HG03439 (cell line): Measurements from ENCODE around the gene TNFAIP8L2.

Source experiments
- ATAC-seq: cut with Tn5 transposase; IDR thresholded peaks from one replicate; pipeline ENCODE4 v1.9.1; 2021; ENCODE audit warnings: mild to moderate bottlenecking, moderate library complexity; ENCODE audit not compliant: unreplicated experiment

Gene TNFAIP8L2

DNA sequence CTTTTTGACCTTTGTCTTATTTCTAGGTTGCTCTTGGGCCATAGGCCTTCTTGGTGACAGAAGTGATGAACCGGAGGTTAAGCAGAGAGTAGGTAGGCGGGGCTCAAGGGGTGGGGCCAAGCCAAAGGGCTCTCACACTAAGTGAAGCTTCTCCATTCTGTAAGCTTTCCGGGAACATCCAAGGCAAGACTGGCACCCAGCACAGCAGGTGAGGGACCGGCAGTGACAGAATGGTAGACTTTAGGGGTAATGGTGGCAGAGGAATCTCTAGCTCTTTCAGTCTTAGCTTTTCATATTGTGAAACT is at the start of gene TNFAIP8L2:
TSS of gene TNFAIP8L2 (plus strand) at position 135 of the 305 bp plus-strand sequence. CDS start 2,049 bp downstream, outside the sequence.
- no peak for ATAC-seq

DNA sequence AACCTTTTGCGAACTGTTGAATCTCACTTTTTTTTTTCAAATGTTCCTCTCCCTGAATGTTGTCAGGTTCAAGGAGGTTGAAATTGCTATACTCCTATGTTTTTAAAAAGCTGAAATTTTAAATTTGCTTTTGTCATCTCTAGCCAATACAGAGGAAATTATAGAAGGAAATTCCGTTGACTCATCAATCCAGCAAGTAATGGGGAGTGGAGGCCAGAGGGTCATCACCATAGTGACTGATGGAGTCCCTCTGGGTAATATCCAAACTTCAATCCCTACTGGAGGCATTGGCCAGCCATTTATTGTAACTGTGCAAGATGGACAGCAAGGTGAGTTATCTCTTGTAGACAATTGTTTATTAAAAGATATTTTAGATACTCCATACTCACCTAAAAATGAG is 49.6 kb upstream of the TNFAIP8L2 start:
- no peak for ATAC-seq

DNA sequence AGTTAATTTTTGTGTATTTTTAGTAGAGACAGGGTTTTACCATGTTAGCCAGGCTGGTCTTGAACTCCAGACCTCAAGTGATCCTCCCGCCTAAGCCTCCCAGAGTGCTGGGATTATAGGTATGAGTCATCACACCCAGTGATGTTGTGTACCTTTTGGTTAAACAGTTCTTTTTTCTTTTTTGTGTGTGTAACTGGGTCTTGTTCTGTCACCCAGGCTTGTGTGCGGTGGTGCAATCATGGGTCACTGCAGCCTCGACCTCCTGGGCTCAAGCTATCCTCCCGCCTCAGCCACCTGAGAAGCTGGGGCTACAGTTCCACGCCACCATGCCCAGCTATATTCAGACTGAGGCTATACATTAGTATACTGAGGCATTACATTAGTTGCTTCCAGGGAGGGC is 48.1 kb upstream of the TNFAIP8L2 start:
- no peak for ATAC-seq

GRCh38 chr1:151113877-151114276 is 42.6 kb upstream of the TNFAIP8L2 start:
- ATAC-seq: no peak

DNA sequence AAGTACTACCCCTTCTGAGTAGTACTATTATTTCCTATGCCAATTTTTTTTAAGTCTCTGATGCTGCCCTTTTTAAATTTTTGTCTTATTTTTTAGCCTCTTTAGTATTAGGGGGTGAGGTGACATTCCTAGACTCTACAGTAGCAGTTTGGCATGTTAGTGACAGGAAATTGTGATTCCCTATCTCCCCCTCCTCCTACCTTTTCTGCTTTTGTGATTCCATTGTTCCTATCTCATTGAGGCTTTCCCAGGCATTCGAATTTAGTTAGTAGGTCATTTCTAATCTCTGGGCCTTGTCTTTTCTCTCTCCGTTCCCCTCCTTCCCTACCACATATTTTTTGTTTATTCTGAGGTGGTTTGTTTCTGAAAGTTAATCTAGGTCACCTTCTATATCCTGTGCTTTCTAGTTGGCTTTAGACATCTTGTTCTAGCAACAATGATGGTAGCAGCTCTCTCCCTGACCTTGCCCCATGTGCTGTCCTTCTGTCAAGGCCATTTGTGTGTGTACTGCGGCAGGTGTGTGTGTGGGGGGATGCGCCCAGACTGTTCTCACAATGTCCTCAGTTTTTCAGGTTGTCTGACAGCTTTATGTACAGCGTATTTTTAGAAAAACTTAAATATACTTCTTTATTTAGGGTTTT is 31.6 kb upstream of the TNFAIP8L2 start:
- ATAC-seq: no peak

- no peak for ATAC-seq
These were observed 27.6 kb upstream of the TNFAIP8L2 start for GRCh38 chr1:151128800-151129199.

- peak; percentile 56 for ATAC-seq
These were observed 25.4 kb upstream of the TNFAIP8L2 start for GRCh38 chr1:151130987-151131586.

- no peak for ATAC-seq
These were observed 24.6 kb upstream of the TNFAIP8L2 start for GRCh38 chr1:151131701-151132334.

DNA sequence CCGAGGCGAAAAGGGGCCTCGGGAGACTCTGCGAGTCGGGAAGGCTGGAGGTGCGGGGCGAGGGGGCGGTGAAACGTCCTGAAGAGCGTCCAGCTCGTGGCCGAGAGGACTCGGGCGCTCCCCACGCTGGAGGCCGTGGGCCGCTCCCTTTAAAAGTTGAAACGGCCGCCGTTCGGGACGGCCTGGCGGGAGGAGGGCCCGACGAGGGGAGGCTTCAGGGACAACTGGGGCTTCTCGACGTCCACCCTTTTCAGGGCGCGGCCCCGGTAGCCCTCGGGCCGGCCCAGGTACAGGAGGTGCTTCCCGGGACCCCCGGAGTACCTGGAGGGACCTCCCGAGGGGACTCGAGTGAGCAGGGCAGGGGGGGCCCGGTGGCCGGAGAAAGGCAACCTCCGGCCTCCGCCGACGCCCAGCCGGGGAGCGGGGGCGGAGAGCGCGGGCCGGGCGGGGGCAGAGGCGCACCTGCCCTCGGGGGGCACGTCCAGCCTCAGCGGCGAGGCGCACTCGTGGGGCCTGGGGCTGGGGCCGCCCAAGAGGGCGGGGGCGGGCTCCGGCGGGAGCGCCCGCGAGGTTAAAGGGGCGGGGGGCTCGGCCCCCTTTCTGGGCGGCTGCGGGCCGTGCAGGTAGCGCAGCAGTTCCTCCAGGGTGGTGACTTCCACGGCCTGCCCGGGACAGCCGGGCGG is 24.0 kb upstream of the TNFAIP8L2 start:
- ATAC-seq: no peak

DNA sequence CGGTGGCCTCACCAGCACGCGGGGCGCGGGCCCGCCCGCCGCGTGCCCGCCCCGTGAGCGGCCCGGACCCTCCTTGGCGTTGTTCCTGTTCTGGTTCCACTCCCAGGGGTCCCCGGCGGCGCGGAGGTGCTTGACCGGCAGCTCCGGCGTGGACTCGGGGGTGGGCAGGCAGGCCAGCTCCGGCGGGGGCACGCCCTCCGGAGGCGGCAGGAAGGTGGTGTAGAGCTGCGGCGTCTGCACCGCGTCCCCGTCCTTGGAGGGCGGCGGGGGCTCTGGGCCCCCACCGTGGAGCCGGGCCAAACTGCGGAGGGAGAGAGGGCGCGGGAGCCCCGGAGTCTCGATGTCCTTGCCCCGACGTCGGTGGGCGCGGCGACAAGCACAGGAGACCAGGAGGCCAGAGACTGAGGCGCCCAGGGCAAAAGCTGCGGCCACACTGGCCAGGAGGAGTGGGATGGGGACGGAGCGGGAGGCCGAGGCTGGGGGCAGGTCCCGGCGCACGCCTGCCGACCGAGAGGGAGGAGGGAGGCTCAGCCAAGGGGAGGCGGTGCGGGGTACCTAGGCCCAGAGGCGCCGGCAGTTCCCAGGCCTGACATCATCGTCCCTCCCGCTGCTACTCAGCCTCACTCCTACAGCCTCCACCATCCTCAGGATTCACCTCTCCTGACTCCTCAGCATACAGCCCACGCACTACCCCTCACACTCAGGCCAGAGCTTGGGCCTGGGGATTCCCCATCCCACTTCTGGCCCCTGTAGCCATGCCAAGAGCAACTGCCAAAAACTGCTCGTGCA is 23.2 kb upstream of the TNFAIP8L2 start:
- no peak for ATAC-seq

DNA sequence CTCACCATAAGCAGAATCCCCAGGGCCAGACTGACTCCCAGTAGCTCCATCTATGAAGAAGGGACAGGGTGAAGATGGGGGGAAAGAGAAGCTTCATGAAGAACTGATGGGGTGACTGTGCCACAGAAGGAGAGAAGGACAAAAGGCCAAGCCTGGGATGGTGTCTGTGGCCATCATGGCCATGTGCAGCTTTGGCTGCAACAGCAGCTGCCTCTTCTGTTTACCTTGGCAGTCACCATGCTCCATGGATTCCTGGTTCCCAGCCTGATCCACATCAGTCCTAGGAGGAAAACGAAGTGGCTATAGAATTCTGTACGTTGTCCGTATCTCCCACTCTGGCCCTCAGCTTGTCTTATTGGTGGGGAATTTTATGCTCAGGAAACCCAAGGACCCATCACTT is 22.1 kb upstream of the TNFAIP8L2 start:
- ATAC-seq: no peak

GRCh38 chr1:151134991-151135390 is 21.5 kb upstream of the TNFAIP8L2 start:
- ATAC-seq: no peak

DNA sequence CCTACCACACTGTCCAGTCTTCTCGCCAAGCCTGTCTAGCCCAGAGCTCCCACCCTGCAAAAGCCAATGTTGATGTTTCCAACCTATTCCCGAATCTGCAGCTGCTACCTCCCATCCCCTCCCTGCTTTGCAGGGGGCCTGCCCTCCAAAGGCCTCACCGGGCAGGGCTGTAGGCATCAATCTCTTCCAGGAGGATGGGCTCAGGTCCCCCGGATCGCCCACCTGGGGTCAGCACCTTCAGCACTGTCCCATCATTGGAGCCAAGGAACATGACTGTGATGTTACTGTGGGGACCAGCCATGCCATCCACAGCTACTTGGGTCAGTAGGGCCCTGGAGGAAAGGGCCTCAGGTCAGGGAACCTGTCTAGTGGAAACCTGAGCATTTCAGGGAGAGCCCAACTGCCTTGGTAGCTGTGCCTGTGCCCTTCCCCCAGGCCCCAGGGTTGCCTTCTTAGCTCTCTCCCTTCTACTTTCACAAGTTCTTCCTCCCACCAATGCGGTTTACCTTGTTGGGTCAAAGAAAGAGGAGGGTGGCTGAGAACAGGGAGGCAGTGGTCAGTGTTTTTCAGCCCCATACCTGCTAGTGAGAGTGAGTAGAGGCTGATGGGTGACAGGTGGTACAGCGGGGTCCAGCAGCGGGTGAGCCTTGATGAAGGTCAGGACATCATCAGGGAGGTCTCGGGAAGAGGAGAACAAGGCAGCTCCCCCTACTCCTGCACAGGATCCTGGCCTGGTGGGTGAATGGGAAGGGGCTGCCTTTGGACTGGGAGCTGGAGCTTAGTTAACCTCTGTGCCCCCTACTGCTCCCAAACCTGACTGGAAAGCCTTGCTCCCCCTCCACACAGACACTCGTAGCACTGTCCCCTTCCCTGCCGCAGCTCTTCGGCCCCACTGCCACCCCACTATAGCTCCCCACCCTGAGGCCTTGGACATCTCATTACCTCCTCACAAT is 20.7 kb upstream of the TNFAIP8L2 start:
- ATAC-seq: no peak

DNA sequence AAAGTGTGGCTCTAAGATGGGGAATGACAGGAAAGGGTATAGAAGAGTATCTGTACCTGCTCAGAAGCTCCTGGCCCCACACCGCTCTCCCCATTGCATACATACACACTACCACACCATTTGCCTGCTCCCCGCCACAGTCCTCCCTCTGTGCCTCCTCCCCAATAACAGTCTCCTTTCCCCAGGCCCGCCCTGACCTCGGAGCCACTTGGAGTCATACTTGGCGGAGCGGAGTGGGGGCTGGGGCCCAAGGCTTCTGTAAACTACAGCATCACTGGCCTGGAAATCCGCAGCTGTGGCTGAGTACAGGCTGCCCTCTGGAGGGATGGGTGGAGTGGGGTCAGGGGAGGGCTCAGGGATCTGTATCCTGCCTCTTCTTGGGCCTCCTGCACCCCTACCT is 18.7 kb upstream of the TNFAIP8L2 start:
- ATAC-seq: no peak

GRCh38 chr1:151142411-151143056 is 13.9 kb upstream of the TNFAIP8L2 start:
- no peak for ATAC-seq

DNA sequence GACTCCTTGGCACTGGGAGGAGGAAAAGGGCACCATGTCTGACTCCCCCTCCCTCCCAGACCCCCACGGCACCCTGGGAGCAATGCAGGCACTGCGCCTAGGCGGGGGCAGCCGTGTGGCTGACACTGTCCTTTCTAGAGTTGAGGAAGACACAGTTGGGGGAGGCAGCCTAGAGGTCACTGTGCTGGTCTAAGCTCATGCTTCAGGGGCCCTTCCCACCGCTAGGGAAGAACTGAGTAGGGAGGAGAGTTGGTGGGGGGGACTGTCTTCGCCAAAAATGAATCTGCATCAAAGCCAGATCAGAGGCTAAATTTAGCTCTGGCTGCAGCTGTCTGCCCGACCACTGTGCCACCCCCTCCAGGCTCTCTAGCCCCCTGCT is 13.4 kb upstream of the TNFAIP8L2 start:
- ATAC-seq: no peak

DNA sequence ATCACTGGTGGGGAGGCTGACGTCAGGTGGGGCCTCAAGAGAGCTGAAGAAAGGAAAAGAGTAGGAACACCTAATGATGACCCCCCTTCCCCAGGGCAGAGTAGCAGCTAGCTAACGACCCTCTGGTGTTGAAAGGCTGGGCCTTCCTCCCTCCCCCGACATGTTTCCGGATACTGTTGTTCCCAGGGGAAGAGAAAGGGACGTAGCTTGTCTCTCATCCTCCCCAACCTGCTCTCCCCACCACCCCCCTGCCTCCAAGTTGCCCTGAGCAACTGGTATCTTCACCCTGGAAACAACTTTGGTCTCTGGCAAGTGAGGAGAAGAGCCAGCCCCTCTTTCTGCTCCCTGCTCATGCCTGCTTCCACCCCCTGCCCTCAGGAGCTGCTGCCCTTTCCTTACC is 12.5 kb upstream of the TNFAIP8L2 start:
- no peak for ATAC-seq

- no peak for ATAC-seq
These were observed 11.8 kb upstream of the TNFAIP8L2 start for GRCh38 chr1:151144474-151145303.
